NB4 (cell line): Measurements from ENCODE around the gene GGN.
"Not testable (repeated sequence)": the region's sequence is repeated elsewhere in the genome, so short reads cannot be mapped to it uniquely, and the experiment has no call there.

Experiments used
- DNase-seq: peaks from one replicate; pipeline ENCODE4 v3.0.0; 2010; ENCODE audit warnings: low read depth
- H3K4me3 ChIP-seq: one replicate; pipeline ENCODE4 v1.5.1; 2011; ENCODE audit warnings: mild to moderate bottlenecking, low read depth, low read length, moderate library complexity
- CTCF ChIP-seq: IDR thresholded peaks from one replicate; pipeline ENCODE4 v1.5.1; 2012; ENCODE audit warnings: low read depth, low read length
- MAX ChIP-seq: IDR thresholded peaks from 2 replicates; pipeline ENCODE4 v1.6.1; 2011; ENCODE audit warnings: low read depth, low read length
- MYC ChIP-seq: IDR thresholded peaks from 2 replicates; pipeline ENCODE4 v1.6.1; 2011; ENCODE audit warnings: low read depth, low read length
- POLR2A ChIP-seq: IDR thresholded peaks from 2 replicates; pipeline ENCODE4 v1.6.1; 2011; ENCODE audit warnings: mild to moderate bottlenecking; ENCODE audit not compliant: insufficient read length; ENCODE audit errors: extremely low read depth

The GGN gene

GRCh38 chr19:38412961-38413360 is 25.1 kb upstream of the GGN start:
- DNase-seq = no peak
- no peak overlapping the region for H3K4me3 ChIP-seq

GRCh38 chr19:38412491-38412890 is 24.7 kb upstream of the GGN start:
- no peak for DNase-seq
- no peak overlapping the region for H3K4me3 ChIP-seq
- TF ChIP-seq POLR2A (no peak), MAX (no peak), MYC (no peak), CTCF (no peak)

More at GRCh38 chr19:38412961-38413360, 25.1 kb upstream of the GGN start:
- TF ChIP-seq MYC (no peak), POLR2A (no peak), MAX (no peak), CTCF (no peak)

GRCh38 chr19:38411898-38412297 is 24.1 kb upstream of the GGN start:
- not testable (repeated sequence) for DNase-seq, H3K4me3 ChIP-seq

GRCh38 chr19:38411041-38411712 is 23.3 kb upstream of the GGN start:
- TF ChIP-seq POLR2A (no peak), CTCF (no peak), MYC (no peak), MAX (no peak)
- H3K4me3 ChIP-seq = no peak overlapping the region

GRCh38 chr19:38410407-38410806 is 22.6 kb upstream of the GGN start:
- DNase-seq, H3K4me3 ChIP-seq: not testable (repeated sequence)

More at GRCh38 chr19:38411041-38411712, 23.3 kb upstream of the GGN start:
- no peak for DNase-seq

- no peak for DNase-seq
- no peak overlapping the region for H3K4me3 ChIP-seq
- TF ChIP-seq MAX (no peak), POLR2A (no peak), MYC (no peak), CTCF (no peak)
Measured at GRCh38 chr19:38409631-38410133, 21.8 kb upstream of the GGN start.

- DNase-seq = no peak
- TF ChIP-seq POLR2A (no peak), MAX (no peak), MYC (no peak), CTCF (no peak)
- H3K4me3 ChIP-seq = no peak overlapping the region
Measured at GRCh38 chr19:38405276-38405675, 17.4 kb upstream of the GGN start.
